HG02678 (cell line): ENCODE measurements around the gene SUGP2.
"Not testable (repeated sequence)": the region's sequence is repeated elsewhere in the genome, so short reads cannot be mapped to it uniquely, and the experiment has no call there.

Experiments
- ATAC-seq: cut with Tn5 transposase; IDR thresholded peaks from one replicate; pipeline ENCODE4 v1.9.1; 2021; ENCODE audit warnings: mild to moderate bottlenecking, moderate library complexity; ENCODE audit not compliant: unreplicated experiment

SUGP2 gene

GRCh38 chr19:18960370-18960769 lies 72.9 kb downstream of the SUGP2 start:
- no peak for ATAC-seq

GRCh38 chr19:18955042-18955441 lies 78.3 kb downstream of the SUGP2 start:
- no peak for ATAC-seq

- ATAC-seq = no peak
Observed at GRCh38 chr19:18954094-18954493, 79.2 kb downstream of the SUGP2 start.

GRCh38 chr19:18952364-18953003 lies 80.8 kb downstream of the SUGP2 start:
- not testable (repeated sequence) for ATAC-seq

GRCh38 chr19:18951721-18952281 lies 81.5 kb downstream of the SUGP2 start:
- ATAC-seq = no peak

- ATAC-seq = no peak
Observed at GRCh38 chr19:18949858-18950257, 83.5 kb downstream of the SUGP2 start.

GRCh38 chr19:18948976-18949356 lies 84.4 kb downstream of the SUGP2 start:
- no peak for ATAC-seq

- no peak for ATAC-seq
Observed at GRCh38 chr19:18948075-18948975, 85.0 kb downstream of the SUGP2 start.

GRCh38 chr19:18946918-18947317 lies 86.4 kb downstream of the SUGP2 start:
- no peak for ATAC-seq

GRCh38 chr19:18946335-18946734 lies 87.0 kb downstream of the SUGP2 start:
- ATAC-seq = no peak

GRCh38 chr19:18945297-18945696 lies 88.0 kb downstream of the SUGP2 start:
- no peak for ATAC-seq

GRCh38 chr19:18943465-18943864 lies 89.9 kb downstream of the SUGP2 start:
- ATAC-seq = no peak

- no peak for ATAC-seq
Observed at GRCh38 chr19:18942692-18943091, 90.6 kb downstream of the SUGP2 start.

- ATAC-seq = no peak
Observed at GRCh38 chr19:18941628-18942354, 91.5 kb downstream of the SUGP2 start.
